Fibroblast of lung (primary cell): Measurements from ENCODE around the gene DAGLA.

Source experiments
- EZH2 ChIP-seq: IDR thresholded peaks from 2 replicates; pipeline ENCODE4 v1.5.1; 2012; ENCODE audit warnings: low read length, control low read depth, mild to moderate bottlenecking; ENCODE audit errors: missing control alignments
- TF ChIP-seq, protein P1 (sequence below), 2 donors: IDR thresholded peaks in 1 of 2; conservative IDR thresholded peaks in 1 of 2; 1 replicate in 1 of 2; 2 replicates in 1 of 2; pipeline ENCODE4 v1.5.1; 2011 to 2012; ENCODE audit warnings: low read length in 2 of 2, control low read depth in 1 of 2, inconsistent platforms in 1 of 2, low read depth in 1 of 2, mild to moderate bottlenecking in 1 of 2

- TF ChIP-seq, protein P1, sequence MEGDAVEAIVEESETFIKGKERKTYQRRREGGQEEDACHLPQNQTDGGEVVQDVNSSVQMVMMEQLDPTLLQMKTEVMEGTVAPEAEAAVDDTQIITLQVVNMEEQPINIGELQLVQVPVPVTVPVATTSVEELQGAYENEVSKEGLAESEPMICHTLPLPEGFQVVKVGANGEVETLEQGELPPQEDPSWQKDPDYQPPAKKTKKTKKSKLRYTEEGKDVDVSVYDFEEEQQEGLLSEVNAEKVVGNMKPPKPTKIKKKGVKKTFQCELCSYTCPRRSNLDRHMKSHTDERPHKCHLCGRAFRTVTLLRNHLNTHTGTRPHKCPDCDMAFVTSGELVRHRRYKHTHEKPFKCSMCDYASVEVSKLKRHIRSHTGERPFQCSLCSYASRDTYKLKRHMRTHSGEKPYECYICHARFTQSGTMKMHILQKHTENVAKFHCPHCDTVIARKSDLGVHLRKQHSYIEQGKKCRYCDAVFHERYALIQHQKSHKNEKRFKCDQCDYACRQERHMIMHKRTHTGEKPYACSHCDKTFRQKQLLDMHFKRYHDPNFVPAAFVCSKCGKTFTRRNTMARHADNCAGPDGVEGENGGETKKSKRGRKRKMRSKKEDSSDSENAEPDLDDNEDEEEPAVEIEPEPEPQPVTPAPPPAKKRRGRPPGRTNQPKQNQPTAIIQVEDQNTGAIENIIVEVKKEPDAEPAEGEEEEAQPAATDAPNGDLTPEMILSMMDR (conservative IDR thresholded peaks at IDR 0.05 in 1 of 2, IDR thresholded peaks at IDR 0.05 in 1 of 2; ENCODE audit: low read depth in 1 of 2, low read length in 2 of 2): no peak
- no peak for TF ChIP-seq EZH2
Measured at GRCh38 chr11:61637277-61637676, 42.9 kb upstream of the DAGLA start.
